ELR (cell line): Measurements from ENCODE around the gene ZBTB42.

Experiments
- DNase-seq: peaks from one replicate; pipeline ENCODE4 v3.0.0-alpha.2; 2015; ENCODE audit warnings: low read depth

ZBTB42 gene

DNA sequence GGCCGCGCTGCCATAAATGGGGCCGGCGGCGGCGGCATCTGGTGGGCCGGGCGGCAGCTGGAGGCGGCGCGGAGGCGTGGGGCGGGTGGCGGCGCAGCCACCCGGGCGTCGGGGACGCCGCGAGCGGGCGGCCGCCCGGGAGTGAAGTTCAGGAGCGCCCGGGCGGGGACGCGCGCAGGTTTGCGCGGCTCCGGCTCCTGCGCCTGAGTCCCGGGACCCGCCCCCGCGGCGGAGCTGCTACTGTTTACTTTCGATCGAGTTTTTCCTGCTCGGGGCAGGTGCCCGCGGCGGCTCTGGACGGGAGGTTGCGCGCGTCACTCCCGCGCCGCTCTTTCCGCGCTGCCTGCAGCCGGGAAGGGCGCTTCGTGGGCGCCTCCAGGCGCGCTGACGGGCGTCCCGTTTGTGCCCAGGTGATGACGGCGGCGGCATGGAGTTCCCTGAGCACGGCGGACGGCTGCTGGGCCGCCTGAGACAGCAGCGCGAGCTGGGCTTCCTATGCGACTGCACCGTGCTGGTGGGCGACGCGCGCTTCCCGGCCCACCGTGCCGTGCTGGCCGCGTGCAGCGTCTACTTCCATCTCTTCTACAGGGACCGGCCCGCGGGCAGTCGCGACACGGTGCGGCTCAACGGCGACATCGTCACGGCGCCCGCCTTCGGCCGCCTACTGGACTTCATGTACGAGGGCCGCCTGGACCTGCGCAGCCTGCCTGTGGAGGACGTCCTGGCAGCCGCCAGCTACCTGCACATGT lies at the start of gene ZBTB42:
ZBTB42 (plus strand) TSS at position 331 of the 749 bp plus-strand sequence; CDS start at position 428, 97 bp downstream.
- DNase-seq = peak; percentile 72

GRCh38 chr14:104751539-104752422 lies 49.1 kb upstream of the ZBTB42 start:
- DNase-seq = no peak

DNA sequence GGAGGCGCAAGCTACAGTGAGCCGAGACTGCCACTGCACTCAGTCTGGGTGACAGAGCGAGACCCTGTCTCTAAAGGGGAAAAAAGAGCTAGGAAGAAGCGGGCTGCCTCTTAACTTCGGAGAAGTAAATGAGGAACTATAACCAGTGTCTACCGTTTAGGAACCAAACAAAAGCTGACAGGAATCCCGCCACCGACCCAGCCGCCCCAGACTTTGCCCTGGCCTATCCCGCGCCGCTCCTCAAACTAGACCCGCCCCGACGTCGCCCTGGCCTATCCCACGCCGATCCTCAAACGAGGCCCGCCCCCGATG lies 48.5 kb upstream of the ZBTB42 start:
- no peak for DNase-seq

- DNase-seq = peak; percentile 100
These were observed 48.0 kb upstream of the ZBTB42 start, which contains the start of gene SIVA1 for GRCh38 chr14:104752735-104753527. Gene SIVA1, plus strand, starts transcription at chr14:104753147. Its CDS starts 55 bp downstream, at chr14:104753202.

- peak; percentile 32 for DNase-seq
These were observed 47.2 kb upstream of the ZBTB42 start for GRCh38 chr14:104753528-104754212.

- DNase-seq = no peak
These were observed 46.6 kb upstream of the ZBTB42 start for GRCh38 chr14:104754213-104754851.

GRCh38 chr14:104755621-104756020 lies 45.3 kb upstream of the ZBTB42 start:
- DNase-seq = no peak

- no peak for DNase-seq
These were observed 44.2 kb upstream of the ZBTB42 start for GRCh38 chr14:104756477-104757237.

DNA sequence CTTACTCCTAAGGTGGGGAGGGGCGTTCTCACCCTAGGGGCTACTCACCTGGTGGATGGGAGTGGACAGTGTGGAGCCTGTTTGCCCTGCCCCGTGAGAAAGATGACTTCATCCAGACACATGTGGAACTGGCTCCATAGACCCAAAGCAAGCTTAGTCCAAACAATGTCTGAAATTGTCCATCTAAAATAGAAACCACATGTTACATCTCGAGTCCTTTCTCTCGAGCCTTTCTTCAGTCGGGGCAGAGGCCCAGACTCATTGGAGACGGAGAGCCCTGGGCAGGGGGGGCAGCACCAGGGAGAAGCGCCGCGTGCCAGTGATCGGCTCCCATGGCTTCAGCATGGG lies 43.7 kb upstream of the ZBTB42 start:
- no peak for DNase-seq

DNA sequence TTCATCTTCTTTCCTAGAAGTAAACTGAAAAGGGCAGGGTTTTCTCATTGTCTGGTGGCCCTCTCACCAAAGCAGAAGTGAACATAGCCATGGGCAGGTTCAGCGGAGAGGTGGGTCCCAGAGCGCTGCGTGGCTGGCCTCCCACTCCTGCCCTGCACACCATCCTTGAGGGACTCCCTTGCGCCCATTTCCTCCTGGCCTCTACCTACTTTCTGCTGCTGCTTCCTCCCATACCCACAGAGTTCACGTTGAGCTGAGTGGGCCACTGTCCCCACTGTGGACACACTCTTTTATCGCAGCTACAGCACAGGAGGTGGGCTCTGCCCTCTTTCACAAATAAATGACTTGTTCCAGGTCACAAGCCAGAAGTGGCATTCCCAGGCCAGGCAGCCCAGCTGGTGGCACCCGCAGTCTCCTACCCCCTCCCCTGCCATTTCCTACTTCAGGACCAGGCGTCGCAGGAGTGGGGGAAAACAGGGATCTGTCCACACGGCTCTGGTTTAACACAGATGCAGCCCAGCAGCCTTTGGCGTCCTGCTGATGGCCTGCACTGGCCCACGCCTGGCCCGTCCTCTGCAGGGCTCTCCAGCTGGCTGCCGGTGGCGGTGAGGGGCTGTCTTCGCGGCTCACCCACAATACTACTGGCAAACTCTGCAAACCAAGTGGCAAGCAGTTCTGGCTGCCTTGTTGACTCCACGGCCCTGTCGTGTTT lies 43.1 kb upstream of the ZBTB42 start:
- no peak for DNase-seq

GRCh38 chr14:104758981-104759969 lies 41.6 kb upstream of the ZBTB42 start:
- no peak for DNase-seq

GRCh38 chr14:104765517-104765916 lies 35.4 kb upstream of the ZBTB42 start:
- DNase-seq = no peak

- no peak for DNase-seq
These were observed 34.5 kb upstream of the ZBTB42 start for GRCh38 chr14:104766256-104766862.

- DNase-seq = no peak
These were observed 33.9 kb upstream of the ZBTB42 start for GRCh38 chr14:104766863-104767633.

GRCh38 chr14:104767634-104767918 lies 33.3 kb upstream of the ZBTB42 start:
- no peak for DNase-seq

DNA sequence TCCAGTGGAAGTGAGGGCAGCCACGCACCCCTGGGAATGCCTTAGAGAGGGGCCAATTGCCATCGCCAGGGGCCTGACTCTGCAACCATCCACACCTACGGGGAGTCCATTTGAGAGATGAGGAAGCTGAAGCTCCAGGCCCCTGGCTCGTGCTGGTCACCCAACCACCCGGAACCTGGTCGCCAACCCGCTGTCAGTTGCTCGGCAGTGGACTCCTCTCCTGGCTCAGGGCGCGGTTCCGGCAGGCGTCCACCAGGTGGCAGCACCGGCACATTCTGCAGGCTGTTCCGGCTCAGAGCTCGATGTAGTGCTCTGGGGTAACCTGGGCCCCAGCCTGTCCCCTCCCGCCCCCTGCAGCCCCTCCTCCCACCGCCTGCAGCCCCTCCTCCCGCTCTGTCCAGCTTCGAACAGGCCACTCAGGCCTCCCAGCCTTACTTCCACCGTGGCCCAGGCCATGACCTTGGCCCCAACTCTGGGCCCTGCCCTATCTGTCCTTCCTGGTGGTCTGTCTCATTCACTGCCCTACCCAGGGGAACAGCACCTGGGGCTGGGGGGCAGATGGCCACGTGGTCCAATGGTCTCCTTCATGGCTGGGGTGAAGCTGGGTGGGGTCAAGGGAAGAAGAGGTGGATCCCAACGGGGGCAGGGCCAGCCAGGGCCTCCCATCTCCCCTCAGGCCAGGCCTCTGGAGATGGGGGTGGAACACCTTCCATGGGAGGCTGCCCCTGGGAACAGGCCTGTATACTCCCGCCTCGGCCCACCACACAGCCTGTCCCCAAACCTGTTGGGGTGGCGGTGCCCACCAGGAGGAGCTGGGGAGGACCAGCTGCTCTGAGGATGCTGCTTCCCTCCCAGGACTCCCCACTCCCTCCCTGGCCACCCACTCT lies 32.2 kb upstream of the ZBTB42 start:
- peak; percentile 82 for DNase-seq
